UCSD-AML1 (cell line): ENCODE measurements around the gene PTGDS.

ENCODE experiments used
- DNase-seq: peaks from one replicate; lab custom pipeline; 2025; ENCODE audit not compliant: unreplicated experiment; lab: John Stamatoyannopoulos, UW

Gene PTGDS

DNA sequence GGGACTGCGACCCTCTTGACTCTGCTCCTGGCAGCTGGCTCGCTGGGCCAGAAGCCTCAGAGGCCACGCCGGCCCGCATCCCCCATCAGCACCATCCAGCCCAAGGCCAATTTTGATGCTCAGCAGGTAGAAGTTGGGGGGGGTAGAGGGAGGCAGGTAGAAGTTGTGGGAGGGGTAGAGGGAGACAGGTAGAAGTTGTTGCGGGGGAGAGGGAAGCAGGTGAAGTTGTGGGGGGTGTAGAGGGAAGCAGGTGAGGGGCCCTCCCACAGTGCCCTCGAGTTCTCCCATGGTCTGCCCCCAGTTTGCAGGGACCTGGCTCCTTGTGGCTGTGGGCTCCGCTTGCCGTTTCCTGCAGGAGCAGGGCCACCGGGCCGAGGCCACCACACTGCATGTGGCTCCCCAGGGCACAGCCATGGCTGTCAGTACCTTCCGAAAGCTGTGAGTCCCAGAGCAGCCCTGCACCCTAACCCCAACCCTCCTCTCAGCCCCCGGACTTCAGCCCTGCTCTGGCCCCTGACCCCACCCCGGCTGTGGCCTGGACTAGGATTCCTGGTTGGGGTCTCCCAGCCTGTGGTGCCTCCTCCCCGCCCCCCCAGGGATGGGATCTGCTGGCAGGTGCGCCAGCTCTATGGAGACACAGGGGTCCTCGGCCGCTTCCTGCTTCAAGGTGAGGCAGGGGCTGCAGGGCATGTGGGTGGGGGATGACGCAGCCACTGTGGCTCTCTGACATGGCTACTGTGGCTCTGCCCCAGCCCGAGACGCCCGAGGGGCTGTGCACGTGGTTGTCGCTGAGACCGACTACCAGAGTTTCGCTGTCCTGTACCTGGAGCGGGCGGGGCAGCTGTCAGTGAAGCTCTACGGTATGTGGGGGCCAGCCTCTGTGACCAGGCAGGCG lies 31.7 kb upstream of the PTGDS start:
- no peak for DNase-seq

DNA sequence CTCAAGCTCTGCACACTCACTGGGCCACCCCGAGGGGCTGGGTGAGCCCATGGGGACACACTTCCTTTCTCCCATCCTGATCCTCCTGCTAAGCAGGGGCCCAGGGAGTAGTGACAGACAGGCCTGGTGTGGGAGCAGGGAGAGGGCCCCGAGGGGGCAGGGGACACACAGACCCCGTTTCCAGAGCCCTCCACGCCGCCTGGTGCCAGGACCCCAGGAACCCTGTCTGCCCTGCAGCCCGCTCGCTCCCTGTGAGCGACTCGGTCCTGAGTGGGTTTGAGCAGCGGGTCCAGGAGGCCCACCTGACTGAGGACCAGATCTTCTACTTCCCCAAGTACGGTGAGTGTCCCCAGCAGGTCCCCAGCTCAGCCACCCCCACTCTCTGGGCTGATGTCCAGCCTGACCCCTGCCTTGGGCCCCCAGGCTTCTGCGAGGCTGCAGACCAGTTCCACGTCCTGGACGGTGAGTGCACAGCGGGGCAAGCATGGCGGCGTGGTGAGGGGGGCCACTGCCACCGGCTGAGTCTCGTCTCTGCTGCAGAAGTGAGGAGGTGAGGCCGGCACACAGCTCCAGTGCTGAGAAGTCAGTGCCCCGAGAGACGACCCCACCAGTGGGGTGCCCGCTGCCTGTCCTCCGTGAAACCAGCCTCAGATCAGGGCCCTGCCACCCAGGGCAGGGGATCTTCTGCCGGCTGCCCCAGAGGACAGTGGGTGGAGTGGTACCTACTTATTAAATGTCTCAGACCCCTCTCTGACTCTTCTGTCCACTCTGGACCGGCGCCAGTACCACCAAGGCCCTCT lies 30.9 kb upstream of the PTGDS start:
- DNase-seq = no peak

DNA sequence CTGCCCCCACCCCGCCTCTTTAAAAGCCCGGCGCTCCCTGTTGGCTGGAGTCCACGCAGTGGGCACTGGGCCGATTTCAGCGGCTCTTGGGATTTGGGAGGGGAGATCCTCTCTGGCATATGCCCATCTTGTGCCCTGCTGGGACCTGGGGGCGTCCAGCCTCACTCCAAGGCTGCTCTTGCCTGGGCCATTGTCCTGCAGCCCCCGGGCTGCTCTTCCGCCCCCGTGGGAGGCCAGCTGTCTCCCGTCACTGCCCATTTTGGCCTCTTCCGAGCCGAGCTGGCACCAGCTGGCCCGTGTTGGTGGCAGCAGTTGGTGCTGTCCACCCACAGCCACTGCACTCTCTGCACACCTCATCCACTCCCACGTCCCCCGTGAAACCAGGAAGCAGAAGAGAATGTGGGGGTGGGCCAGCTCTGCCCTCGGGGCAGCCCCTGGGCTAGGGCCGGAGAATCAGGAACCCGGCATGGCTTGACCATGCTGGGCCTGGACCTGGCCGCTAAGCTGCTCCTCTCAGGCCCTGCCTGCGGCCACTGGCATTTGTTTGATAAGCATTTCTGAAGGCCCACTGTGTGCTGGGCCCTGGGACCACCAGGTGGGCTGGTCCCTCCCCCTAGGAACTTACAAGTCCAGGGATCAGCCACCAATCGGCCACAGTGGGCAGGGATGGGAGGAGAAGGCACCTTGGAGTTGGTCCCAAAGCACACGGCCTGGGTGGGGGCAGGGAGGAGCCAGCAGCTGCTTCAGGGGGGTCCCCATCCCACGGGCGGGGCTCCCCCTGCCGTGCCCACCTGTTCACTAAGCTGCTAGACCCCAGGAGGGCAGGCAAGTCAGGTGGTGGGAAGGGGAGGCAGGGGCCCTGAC lies 30.0 kb upstream of the PTGDS start:
- no peak for DNase-seq

DNA sequence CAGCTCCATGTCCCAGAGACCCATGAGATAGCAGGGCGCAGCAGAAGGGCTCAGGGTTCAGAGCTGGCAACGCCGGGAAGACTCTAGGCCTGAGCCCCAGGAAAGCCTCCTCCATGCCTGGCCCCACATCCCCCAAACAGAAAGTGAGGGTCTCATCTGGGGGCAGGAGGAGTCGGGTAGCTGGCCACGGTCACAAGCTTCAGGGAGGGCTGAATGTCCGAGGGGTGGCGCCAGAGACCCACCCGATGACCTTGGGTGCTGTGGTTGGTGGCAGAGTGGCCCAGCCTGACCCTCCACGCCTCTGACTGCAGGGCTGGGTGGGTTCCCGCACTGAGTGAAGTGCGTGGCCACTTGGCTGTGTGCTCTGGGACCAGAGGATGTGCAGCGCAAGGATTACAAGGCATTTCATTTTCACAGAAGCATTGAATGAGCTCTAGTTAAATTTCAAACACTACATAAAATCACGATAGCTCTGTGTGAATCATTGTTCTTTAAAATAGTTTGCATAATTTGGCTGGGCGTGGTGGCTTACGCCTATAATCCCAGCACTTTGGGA lies 29.3 kb upstream of the PTGDS start:
- peak; percentile 63 for DNase-seq

DNA sequence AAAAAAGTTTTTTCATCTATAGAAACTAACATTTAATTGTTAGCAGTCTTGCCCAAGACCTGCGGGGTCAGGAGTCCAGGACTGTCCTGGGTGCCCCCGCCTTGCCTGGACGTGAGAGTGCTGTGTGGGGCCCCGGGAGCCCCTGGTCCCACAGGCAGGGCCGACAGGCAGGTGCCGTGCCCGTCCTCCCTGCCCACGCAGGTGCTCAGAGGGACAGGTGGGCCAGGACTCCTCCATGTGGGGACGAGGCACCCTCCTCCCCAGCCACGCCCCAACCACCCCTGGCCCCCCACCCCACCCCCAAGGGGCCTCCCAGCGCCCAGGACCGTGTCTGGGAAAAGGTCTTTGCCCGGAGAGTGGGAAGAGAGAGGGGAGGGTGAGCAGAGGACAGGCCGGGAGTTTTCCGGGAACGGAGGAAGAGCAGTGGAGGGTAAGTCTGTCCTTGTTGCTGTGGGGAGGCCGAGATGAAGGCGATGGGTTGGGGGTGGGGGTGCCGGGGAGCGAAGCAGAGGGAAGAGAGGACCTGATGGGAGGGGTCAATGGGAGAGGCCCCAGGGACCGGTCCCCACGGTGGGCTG lies 28.0 kb upstream of the PTGDS start:
- DNase-seq = no peak

DNA sequence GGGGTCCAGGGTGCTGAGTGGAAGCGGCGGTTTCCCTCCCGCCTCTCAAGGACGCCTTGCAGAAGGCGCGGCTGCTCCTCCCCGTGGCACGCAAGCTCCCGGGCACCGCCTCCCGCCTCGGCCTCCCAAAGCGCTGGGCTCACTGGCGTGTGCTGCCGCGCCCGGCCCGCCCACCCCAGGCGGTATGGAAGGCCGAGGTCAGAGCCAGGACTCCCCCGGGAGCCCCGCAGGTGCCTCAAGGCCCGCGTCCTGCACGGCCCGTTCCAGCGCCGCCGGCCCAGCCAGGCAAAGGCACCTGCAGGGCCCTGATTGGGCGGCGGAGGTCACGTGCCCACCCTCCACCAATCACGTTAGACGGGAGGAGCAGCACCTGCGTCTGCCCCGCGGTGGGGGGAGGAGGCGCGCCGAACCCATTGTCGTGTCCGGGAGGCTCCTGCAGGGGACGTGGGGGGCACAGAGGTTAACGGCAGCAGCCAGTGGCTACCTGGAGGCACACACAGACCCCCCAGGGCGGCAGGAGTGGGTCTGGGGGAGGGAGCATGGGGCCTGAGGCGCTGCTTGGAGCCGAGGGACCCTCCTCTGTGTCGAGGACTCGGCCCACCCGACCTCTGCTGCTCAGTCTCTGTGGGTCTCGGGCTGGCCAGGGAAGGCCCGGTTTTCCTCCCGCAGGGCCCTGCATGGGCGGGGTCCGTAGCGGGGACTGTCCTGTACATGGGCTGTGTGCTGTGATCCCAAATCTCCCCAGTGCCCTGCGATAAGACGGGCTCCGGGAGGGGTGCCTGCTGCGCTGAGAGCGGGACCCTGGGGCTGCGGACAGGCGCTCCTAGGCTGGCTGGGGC lies 27.3 kb upstream of the PTGDS start:
- peak; percentile 90 for DNase-seq

DNA sequence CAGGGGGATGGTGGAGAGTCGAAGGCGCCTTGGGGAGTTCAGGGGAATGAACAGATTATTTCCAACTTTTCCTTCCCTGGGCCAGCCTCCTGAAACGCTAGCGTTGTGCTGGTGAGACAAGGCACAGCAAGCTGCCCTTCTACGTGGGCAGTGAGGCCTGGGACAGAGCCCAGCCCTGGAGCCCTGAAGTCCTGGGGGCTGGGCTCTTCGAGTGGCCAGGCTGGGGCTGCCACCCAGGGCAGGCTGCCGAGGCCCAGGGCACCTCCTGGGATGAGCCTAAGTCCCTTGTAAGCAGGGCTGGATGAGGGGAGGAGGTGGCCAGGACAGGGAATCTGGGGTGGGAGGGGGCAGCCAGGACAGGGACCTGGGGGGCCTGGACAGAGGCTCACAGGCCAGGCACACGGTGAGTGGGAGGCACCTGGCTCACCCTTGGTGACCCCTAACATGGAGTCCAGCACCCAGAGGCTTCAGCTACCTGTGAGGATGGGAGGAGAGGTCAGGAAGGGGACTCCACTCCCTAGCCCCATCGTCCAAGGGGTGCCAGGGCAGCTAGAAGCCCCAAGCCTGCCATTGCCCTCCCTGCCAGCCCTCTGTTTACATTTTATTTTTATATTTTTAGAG lies 26.5 kb upstream of the PTGDS start:
- no peak for DNase-seq

DNA sequence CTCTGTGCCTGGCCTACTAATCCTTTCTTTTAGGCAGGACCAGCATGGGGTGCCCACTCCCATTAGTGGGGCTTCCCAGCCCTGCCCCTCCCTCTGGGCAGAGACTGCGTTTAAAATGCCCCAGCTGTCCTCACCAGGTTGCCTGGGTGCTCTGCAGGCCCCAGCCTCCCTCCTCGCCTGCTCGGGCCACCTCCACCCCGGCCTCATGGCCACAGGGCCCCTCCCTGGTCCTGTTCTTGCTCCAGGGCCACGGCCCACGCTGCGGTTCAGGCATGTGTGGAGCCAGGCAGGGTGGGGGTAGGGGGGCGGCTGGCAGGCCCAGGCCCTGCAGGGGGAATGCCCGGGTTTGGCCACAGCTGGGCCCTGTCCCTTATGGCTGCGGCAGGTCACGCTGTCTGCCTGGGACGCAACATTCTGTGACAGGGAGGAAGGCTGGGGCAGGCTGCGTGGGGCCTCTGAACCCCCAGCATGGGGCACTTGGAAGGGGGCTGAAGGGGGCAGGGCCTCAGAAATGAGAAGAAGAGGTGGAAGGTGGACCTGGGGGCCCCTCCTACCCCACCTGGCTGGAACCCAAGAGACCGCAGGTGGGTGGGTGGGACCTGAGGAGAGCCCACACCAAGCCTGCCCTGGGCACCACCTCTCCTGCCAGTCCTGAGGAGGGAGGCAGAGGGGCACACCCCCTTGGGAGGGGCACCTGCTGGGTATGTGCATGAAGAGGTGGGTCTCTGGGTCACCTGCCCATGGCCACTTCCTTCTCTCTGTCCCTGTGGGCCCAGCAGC lies 25.6 kb upstream of the PTGDS start, which contains the start of gene LCN12:
Gene LCN12 (plus strand): TSS at position 733 of the 780 bp plus-strand sequence. CDS start 55 bp downstream, outside the sequence.
- no peak for DNase-seq

DNA sequence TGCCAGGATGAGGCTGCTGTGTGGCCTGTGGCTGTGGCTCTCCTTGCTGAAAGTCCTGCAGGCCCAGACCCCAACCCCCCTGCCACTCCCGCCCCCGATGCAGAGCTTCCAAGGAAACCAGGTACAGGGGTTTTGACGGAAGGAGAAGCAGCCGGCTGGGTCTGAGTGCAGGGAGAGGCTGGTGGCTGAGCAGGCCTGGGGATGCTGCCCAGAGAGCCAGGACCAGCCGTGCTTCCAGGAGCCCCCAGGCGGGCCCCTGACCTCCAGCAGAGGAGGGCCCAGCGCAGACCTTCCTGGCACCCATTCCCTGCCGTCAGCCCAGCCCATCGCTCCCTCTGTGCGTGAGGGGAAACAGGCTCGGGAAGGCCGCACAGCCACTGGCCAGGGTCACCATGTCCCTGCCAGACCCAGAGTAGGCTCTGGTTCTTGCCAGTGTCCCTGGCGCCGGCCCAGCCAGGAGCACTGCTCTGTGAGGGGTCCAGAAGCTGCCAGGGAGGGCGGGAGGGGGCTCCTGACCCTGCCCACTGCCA lies 24.9 kb upstream of the PTGDS start:
- DNase-seq = no peak

DNA sequence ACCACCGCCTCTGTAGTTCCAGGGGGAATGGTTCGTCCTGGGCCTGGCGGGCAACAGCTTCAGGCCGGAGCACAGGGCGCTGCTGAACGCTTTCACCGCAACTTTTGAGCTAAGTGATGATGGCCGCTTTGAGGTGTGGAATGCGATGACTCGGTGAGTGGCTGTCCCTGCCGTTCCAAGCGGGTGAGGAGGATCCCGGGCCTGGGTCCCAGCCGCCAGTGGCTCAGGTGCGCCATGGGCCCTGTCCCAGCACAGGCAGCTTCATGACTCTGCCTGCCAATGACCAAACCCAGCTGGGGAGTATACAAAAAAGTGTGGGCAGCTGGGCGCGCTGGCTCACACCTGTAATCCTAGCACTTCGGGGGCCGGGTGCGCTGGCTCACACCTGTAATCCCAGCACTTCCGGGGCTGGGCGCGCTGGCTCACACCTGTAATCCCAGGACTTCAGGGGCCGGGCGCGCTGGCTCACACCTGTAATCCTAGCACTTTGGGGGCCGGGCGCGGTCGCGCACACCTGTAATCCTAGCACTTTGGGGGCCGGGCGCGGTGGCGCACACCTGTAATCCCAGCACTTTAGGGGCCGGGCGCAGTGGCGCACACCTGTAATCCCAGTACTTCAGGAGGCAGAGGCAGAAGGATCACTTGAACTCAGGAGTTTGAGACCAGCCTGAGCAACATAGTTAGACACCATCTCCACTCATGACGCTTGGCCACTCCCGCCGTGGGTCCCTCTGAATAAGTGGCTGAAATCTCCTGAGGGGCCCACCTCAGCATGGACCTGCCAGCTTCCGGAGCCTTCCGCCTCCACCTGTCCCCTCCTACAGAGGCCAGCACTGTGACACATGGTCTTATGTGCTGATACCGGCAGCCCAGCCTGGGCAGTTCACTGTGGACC lies 24.2 kb upstream of the PTGDS start:
- DNase-seq = no peak

DNA sequence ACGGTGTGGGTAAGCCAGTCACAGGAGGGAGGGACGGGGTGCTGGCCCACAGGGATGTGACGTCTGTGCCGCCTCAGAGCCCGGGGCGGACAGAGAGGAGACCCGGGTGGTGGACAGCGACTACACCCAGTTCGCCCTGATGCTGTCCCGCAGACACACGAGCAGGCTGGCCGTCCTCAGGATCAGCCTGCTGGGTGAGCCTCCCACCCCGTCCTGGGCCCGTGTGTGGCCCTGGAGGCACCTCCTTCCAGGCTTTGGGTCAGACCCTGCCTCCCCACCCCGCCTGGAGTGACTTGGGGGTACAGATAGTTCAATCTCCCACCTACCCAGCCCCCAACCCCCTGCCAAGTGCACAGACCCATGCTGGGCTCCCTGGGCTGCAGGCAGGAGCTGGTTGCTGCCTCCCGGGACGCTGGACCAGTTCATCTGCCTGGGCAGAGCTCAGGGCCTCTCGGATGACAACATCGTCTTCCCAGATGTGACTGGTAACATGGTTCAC lies 23.5 kb upstream of the PTGDS start:
- DNase-seq = no peak

DNA sequence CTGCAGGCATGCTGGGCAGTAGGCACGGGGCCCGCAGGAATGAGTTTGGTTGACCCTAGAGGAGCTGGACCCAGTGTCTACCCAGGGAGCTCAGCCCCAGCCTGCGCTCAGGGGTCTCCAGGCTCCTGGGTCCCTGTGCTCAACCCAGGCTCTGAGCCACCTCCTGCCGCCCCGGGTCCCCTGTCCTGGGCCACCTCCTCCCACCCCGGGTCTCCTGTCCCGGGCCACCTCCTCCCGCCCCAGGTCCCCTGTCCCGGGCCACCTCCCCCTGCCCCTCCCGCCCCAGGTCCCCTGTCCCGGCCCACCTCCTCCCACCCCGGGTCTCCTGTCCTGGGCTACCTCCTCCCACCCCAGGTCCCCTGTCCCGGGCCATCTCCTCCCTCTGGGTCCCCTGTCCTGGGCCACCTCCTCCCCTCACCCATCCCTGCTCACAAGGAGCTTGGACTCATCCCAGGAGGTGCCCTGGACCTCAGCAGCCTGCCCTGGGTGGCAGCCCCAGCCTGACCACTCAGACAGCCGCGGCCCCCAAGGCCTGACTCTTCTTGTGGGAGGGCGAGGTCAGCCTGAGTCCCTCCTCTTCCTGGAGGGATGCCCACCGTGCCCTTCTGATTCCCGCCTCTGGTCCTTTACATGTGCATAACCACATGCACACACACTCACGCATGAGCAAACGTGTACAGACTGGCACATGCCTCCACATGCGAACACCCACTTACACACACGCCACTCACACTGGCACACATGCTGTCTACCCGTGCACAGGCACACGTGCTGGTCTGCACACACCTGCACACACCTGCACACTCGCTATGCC lies 22.8 kb upstream of the PTGDS start:
- no peak for DNase-seq

DNA sequence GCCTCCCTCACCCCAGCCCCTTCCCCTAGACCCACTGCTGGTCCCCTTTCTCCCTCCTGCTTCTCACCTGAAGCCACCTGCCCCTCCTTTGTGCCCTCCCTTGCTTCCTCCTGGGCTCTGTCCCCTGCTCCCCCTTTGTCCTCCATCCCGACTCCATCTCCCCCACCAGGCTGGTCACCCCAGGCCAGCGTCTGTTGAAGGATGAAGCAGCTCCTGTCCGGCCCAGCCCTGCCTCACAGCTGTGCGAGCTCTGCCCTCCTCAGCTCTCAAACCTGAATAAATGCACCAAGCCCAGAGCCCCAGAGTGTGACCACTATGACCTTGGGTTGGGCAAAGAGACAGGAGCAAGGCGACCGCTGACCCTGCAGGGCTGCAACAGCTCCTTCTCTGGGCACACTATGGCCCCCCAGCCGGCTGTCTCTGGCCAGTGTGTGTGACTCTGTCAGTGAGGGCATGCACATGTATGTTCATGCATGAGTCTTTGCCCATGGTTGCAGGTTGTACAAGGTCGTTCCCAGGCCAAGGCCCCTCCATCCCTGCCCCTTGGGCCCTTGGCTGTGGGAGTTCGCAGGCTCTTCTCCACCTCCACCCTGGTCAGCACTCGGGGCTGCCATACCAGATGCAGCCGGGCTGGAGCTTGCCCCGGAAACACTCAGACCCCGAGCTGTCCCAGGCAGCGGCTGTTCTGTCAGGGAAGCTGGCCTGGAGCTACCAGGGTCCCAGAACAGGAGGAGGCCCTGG lies 21.9 kb upstream of the PTGDS start:
- DNase-seq = no peak

DNA sequence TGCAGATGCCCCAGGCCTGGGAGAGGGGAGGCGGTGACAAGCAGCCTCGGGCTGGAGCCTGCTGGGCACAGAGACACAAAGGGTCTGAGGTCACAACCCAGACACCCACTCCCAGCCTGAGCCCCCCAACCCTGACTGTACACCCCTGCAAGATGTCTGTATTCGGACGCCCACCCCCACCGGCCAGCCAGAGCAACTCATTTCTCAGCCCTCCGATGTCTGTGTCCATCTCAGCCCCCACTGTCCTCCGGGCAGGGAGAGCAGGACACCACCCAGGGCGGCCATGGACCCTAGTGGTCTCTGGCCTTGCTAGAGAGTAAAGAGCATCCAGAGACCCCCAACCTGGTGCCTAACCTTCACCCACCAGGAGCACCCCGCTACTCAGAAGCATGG lies 21.4 kb upstream of the PTGDS start:
- no peak for DNase-seq

DNA sequence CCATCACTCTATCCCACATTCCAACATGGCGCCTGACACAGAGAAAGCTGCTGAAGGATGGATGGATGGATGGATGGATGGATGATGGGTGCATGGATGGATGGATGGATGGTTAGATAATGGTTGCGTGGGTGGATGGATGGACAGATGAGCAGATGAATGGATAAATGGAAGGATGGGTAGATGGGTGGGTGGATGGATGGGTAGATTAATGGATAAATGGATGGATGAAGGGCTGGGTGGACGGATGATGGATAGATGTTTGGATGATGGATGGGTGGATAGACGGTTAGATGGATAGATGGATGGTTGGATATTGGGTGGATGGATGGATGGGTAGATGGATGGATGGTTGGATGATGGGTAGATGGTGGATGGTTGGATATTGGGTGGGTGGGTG lies 20.7 kb upstream of the PTGDS start:
- DNase-seq = no peak
